ENCODE data around the gene TUBGCP4.

- TF ChIP-seq CTCF (IDR thresholded peaks at IDR 0.05): no peak
- TF ChIP-seq POLR2A (IDR thresholded peaks at IDR 0.05): no peak
These were observed 35.9 kb downstream of the TUBGCP4 start for GRCh38 chr15:43406808-43407207.
